ENCODE data around the gene TAF13. TPM values are rescaled to one million over a fixed set of nuclear protein-coding genes. Genes with fewer than 3 reads are reported as not detected.

Gene TAF13
- total RNA-seq (10 to 100 TPM; 45.8 to 69.9 (median 59.0) TPM), polyA plus RNA-seq (10 to 100 TPM; 18.4 to 42.4 TPM)
- long read RNA-seq, donor 1, result 0 reads
- long read RNA-seq, donor 2, partial matches to known transcripts, result 4 of 7 reads
- long read RNA-seq, donor 2, other reads (novel, unspliced or antisense), result 3 of 7 reads
- long read RNA-seq, donor 3, partial matches to known transcripts, result 4 of 4 reads
- long read RNA-seq, donor 3, other reads (novel, unspliced or antisense), result 0 of 4 reads

- Histone ChIP-seq H3K4me1 (peaks cover 7 to 31% (median 24%) of the 10 kb centered on the region in 9 donors), H3K4me3 (peak within 1 kb of the TSS; percentile 55 to 90 (median 76)), H3K9me3 (no peaks in the 10 kb centered on the region), H3K27ac (peak within 1 kb of the TSS; percentile 58 to 98 (median 94)), H3K27me3 (no peaks in the 10 kb centered on the region), H3K36me3 (peaks cover 0 to 30% (median 0%) of the 10 kb centered on the region in 9 donors)
- TF ChIP-seq CTCF (IDR thresholded peaks at IDR 0.05), result peak in 6 of 9 donors; percentile 12 to 46 (median 32)
- DNase-seq (peak; percentile 95), ATAC-seq (peak; percentile 97 to 100 (median 99))
- intact Hi-C loops (cut with DNase I), result loop anchor here in 2 of 10 donors (1.0 to 5.0 kb wide), 3 partner anchors 15 to 34 kb away; partner anchors contain the start of genes TMEM167B (in 1 of the 2) and WDR47 (in 1 of the 2)
- WGBS, 2 donors, result 5% methylated on average over 39 of the region's 39 CpGs
Observed at GRCh38 chr1:109075531-109076490, at the start of gene TAF13. Gene TAF13 (minus strand): TSS chr1:109076003. CDS start chr1:109075947, 56 bp downstream.

- 93% methylated on average over 5 of the region's 5 CpGs for WGBS, 2 donors
- no peak overlapping the region for H3K4me3 ChIP-seq
- no peaks in the 10 kb centered on the region for H3K36me3 ChIP-seq
- H3K9me3 ChIP-seq, result no peaks in the 10 kb centered on the region
- DNase-seq, result no peak
- no peak for TF ChIP-seq CTCF (IDR thresholded peaks at IDR 0.05)
- peaks cover 0 to 27% (median 17%) of the 10 kb centered on the region in 7 donors for H3K27me3 ChIP-seq
- ATAC-seq, result no peak
- H3K4me1 ChIP-seq, result no peaks in the 10 kb centered on the region
- H3K27ac ChIP-seq, result no peak overlapping the region
- intact Hi-C loops (cut with DNase I), result no loop called here
Observed at GRCh38 chr1:109120356-109120755, 44.6 kb upstream of the TAF13 start.

GRCh38 chr1:109118089-109118488 lies 42.3 kb upstream of the TAF13 start:
- 79 to 84% methylated on average over 3 of the region's 3 CpGs for WGBS, 2 donors
- no peak for TF ChIP-seq CTCF (IDR thresholded peaks at IDR 0.05)
- Histone ChIP-seq H3K27ac (no peak overlapping the region), H3K4me1 (peaks cover 2 to 15% (median 11%) of the 10 kb centered on the region in 9 donors), H3K36me3 (no peaks in the 10 kb centered on the region), H3K4me3 (no peak overlapping the region), H3K9me3 (no peaks in the 10 kb centered on the region), H3K27me3 (peaks cover 7 to 48% (median 38%) of the 10 kb centered on the region in 7 donors)
- intact Hi-C loops (cut with DNase I), result loop anchor here in 4 of 10 donors (10.0 kb wide), 2 partner anchors 77 to 153 kb away; partner anchors contain the start of gene CLCC1 (in 3 of the 4)
- DNase-seq, result no peak
- ATAC-seq, result no peak

- H3K27ac ChIP-seq, result no peak overlapping the region
- H3K27me3 ChIP-seq, result peaks cover 7 to 48% (median 38%) of the 10 kb centered on the region in 7 donors
- ATAC-seq (no peak), DNase-seq (no peak)
- no peak for TF ChIP-seq CTCF (IDR thresholded peaks at IDR 0.05)
- no peak overlapping the region for H3K4me3 ChIP-seq
- WGBS, 2 donors, result 84 to 93% methylated on average over 1 of the region's 1 CpG
- no peaks in the 10 kb centered on the region for H3K36me3 ChIP-seq
- peaks cover 2 to 33% (median 22%) of the 10 kb centered on the region in 9 donors for H3K4me1 ChIP-seq
- H3K9me3 ChIP-seq, result no peaks in the 10 kb centered on the region
- intact Hi-C loops (cut with DNase I), result loop anchor here in 4 of 10 donors (10.0 kb wide), 2 partner anchors 79 to 151 kb away; partner anchors contain the start of gene CLCC1 (in 3 of the 4)
Observed at GRCh38 chr1:109116286-109116685, 40.5 kb upstream of the TAF13 start.

Measured in heart right ventricle (tissue), 16 donors.